Natural killer cell (primary cell): ENCODE data around the gene HLA-DQB2. TPM values are rescaled to one million over a fixed set of nuclear protein-coding genes. Genes with fewer than 3 reads are reported as not detected.

Experiments
- ATAC-seq, 3 donors: fragments of 150-1000 bp in 2 of 3; fragments of 200-7000 bp in 1 of 3; cut with Tn5 transposase; 1 replicate in 1 of 3; 2 replicates in 2 of 3; pipeline ENCODE4 v1.10.0; 2021; ENCODE audit warnings: mild to moderate bottlenecking in 2 of 3, moderate library complexity in 2 of 3
- DNase-seq, 2 donors: peaks; one replicate each; pipeline versions ENCODE4 v3.0.0 to v3.0.0-alpha.2; 2013 to 2021; ENCODE audit warnings: mixed read lengths in 1 of 2
- H3K27ac ChIP-seq: one replicate; pipeline ENCODE4 v1.5.1; 2013; ENCODE audit warnings: mild to moderate bottlenecking, low read length
- H3K27me3 ChIP-seq: one replicate; pipeline ENCODE4 v1.6.1; 2013; ENCODE audit warnings: low read length; ENCODE audit not compliant: control insufficient read depth, insufficient read depth
- H3K36me3 ChIP-seq: one replicate; pipeline ENCODE4 v1.6.1; 2013; ENCODE audit warnings: low read length; ENCODE audit not compliant: control insufficient read depth, insufficient read depth
- H3K4me1 ChIP-seq: one replicate; pipeline ENCODE4 v1.6.1; 2013; ENCODE audit warnings: low read length; ENCODE audit not compliant: control insufficient read depth, insufficient read depth
- H3K4me3 ChIP-seq: one replicate; pipeline ENCODE4 v1.5.1; 2013; ENCODE audit warnings: low read length
- H3K9me3 ChIP-seq: one replicate; pipeline ENCODE4 v1.6.1; 2013; ENCODE audit warnings: low read length; ENCODE audit not compliant: control insufficient read depth, insufficient read depth
- H3K27ac Mint-ChIP-seq, 2 donors: one replicate each; pipeline ENCODE4 v1.8.0; 2022; ENCODE audit warnings: mild to moderate bottlenecking in 2 of 2, mixed read lengths in 2 of 2, moderate library complexity in 1 of 2
- H3K27me3 Mint-ChIP-seq, 2 donors: one replicate each; pipeline ENCODE4 v1.8.0; 2022; ENCODE audit warnings: low read depth in 2 of 2, mixed read lengths in 2 of 2
- H3K36me3 Mint-ChIP-seq: one replicate; pipeline ENCODE4 v1.8.0; 2022; ENCODE audit warnings: mixed read lengths
- H3K4me1 Mint-ChIP-seq, 2 donors: one replicate each; pipeline ENCODE4 v1.8.0; 2022; ENCODE audit warnings: mixed read lengths in 2 of 2
- H3K4me3 Mint-ChIP-seq: one replicate; pipeline ENCODE4 v1.8.0; 2022; ENCODE audit warnings: mild to moderate bottlenecking, moderate library complexity, mixed read lengths
- H3K9me3 Mint-ChIP-seq, 2 donors: one replicate each; pipeline ENCODE4 v1.8.0; 2022; ENCODE audit warnings: mixed read lengths in 2 of 2
- CTCF ChIP-seq: fragments of 200-600 bp; IDR thresholded peaks from one replicate; pipeline ENCODE4 v1.8.0; 2022; ENCODE audit warnings: antibody characterized with exemption
- WGBS: methylation state at CpG from one replicate; pipeline ENCODE4 v1.1.7; 2013; ENCODE audit warnings: missing lambda C conversion rate; ENCODE audit not compliant: insufficient coverage; 5-methylcytosine and 5-hydroxymethylcytosine counted together
- intact Hi-C: fragments of 100-400 bp; cut with micrococcal nuclease; formaldehyde crosslinking; loops from one replicate; pipeline ENCODE4 v1.14.2; 2022
- total RNA-seq, 4 donors: library from RNA; stranded (reverse); fragments of 120-200 nt in 1 of 4; gene quantifications; one replicate each; pipeline versions ENCODE4 v1.2.3 to v1.2.4, GENCODE V29; 2013 to 2022

HLA-DQB2 gene
- total RNA-seq, 3 donors from 2014 or later (not counting 1 experiment from before 2014, with no cell fraction given), result 8.2 TPM; not detected in 2

- Mint-ChIP-seq H3K4me3 (no peak overlapping the region), H3K27ac (no peak overlapping the region), H3K4me1 (no peaks in the 10 kb centered on the region), H3K9me3 (no peaks in the 10 kb centered on the region), H3K36me3 (no peaks in the 10 kb centered on the region), H3K27me3 (peaks cover 19 to 40% of the 10 kb centered on the region in 2 donors)
- H3K27me3 ChIP-seq, result no peaks in the 10 kb centered on the region
- DNase-seq, result no peak
- WGBS, result 62% methylated on average over 1 of the region's 1 CpG
- H3K36me3 ChIP-seq, result no peaks in the 10 kb centered on the region
- intact Hi-C loops, result no loop called here
- ATAC-seq, result no peak
- TF ChIP-seq CTCF, result no peak
- H3K9me3 ChIP-seq, result no peaks in the 10 kb centered on the region
- no peaks in the 10 kb centered on the region for H3K4me1 ChIP-seq
- H3K27ac ChIP-seq, result no peak overlapping the region
- no peak overlapping the region for H3K4me3 ChIP-seq
Measured at GRCh38 chr6:32775071-32775470, 11.7 kb upstream of the HLA-DQB2 start.

GRCh38 chr6:32774426-32774825 lies 11.1 kb upstream of the HLA-DQB2 start:
- Mint-ChIP-seq H3K9me3 (no peaks in the 10 kb centered on the region), H3K27me3 (peaks cover 23 to 42% of the 10 kb centered on the region in 2 donors), H3K4me1 (no peaks in the 10 kb centered on the region), H3K36me3 (no peaks in the 10 kb centered on the region), H3K4me3 (no peak overlapping the region), H3K27ac (no peak overlapping the region)
- Histone ChIP-seq H3K9me3 (no peaks in the 10 kb centered on the region), H3K27ac (no peak overlapping the region), H3K4me1 (no peaks in the 10 kb centered on the region), H3K4me3 (no peak overlapping the region), H3K36me3 (no peaks in the 10 kb centered on the region), H3K27me3 (no peaks in the 10 kb centered on the region)
- DNase-seq, result no peak
- intact Hi-C loops, result no loop called here
- peak in 1 of 3 donors; percentile 47 for ATAC-seq
- 58% methylated on average over 1 of the region's 1 CpG for WGBS
- TF ChIP-seq CTCF, result no peak

- Mint-ChIP-seq H3K36me3 (no peaks in the 10 kb centered on the region), H3K9me3 (no peaks in the 10 kb centered on the region), H3K27ac (no peak overlapping the region), H3K4me1 (no peaks in the 10 kb centered on the region), H3K27me3 (peaks cover 32 to 51% of the 10 kb centered on the region in 2 donors), H3K4me3 (no peak overlapping the region)
- Histone ChIP-seq H3K4me1 (no peaks in the 10 kb centered on the region), H3K36me3 (no peaks in the 10 kb centered on the region), H3K27me3 (peaks cover 5% of the 10 kb centered on the region), H3K27ac (no peak overlapping the region), H3K9me3 (no peaks in the 10 kb centered on the region), H3K4me3 (no peak overlapping the region)
- no CpG with 5 or more reads among the region's 1 CpG for WGBS
- intact Hi-C loops, result no loop called here
- TF ChIP-seq CTCF, result no peak
- DNase-seq, result no peak
- ATAC-seq, result no peak
Measured at GRCh38 chr6:32772656-32773055, 9.3 kb upstream of the HLA-DQB2 start.

- intact Hi-C loops, result no loop called here
- TF ChIP-seq CTCF, result no peak
- Histone ChIP-seq H3K36me3 (no peaks in the 10 kb centered on the region), H3K9me3 (no peaks in the 10 kb centered on the region), H3K27me3 (peaks cover 8% of the 10 kb centered on the region), H3K4me1 (no peaks in the 10 kb centered on the region), H3K4me3 (no peak overlapping the region), H3K27ac (no peak overlapping the region)
- Mint-ChIP-seq H3K4me3 (no peak overlapping the region), H3K27ac (no peak overlapping the region), H3K9me3 (no peaks in the 10 kb centered on the region), H3K36me3 (no peaks in the 10 kb centered on the region), H3K4me1 (no peaks in the 10 kb centered on the region), H3K27me3 (peaks cover 30 to 43% of the 10 kb centered on the region in 2 donors)
- no peak for DNase-seq
- no peak for ATAC-seq
- WGBS, result 50% methylated on average over 1 of the region's 1 CpG
Measured at GRCh38 chr6:32764048-32764447, 716 bp upstream of the HLA-DQB2 start.
